NCI-H2081 treated with DMSO at 0.1 percent for 48 hours (cell line): ENCODE results near the gene TMEM191B.
"Not testable (repeated sequence)": the region's sequence is repeated elsewhere in the genome, so short reads cannot be mapped to it uniquely, and the experiment has no call there.

Source experiments
- DNase-seq: peaks from one replicate; lab custom pipeline; 2025; lab: John Stamatoyannopoulos, UW

The TMEM191B gene

DNA sequence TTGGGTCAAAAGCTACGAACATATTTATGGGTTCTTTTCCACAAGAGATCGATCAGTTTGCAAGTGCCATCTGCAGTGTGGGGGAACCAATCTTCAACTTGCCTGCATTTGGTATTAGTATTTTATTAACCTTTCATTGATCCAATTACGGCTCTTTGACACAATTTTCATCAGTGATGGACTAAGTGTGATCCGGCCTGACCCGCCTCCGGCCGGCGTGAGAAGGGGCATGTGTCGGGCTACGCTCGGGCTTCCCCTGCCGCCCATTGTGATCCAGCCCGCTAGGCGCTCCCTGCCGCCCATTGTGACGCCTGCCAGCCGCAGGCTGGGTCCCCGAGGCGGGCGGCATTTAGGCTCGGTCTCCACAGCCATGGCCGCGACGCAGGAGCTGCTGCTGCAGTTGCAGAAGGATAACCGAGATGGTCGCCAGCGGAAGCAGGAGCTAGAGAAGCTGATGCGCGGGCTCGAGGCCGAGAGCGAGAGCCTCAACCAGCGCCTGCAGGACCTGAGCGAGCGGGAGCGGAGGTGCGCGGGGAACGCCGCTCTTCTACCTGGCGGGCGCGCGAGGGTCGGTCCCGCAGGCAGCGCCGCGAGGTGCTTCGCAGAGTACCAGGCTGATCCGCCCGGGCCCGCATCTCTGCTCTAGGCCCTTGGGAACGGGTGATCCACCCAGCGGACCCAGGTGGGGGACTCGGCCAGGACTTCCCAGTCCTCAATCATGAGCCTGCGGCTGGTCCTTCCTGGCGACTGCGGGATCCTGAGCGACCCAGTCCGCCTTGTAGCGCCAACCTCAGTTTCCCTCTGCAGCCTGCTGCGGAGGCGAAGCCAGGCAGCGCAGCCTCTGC is at the start of gene TMEM191B:
Gene TMEM191B (plus strand): TSS at position 51 of the 845 bp plus-strand sequence. CDS start 179 bp downstream, at position 230.
- DNase-seq = not testable (repeated sequence)

DNA sequence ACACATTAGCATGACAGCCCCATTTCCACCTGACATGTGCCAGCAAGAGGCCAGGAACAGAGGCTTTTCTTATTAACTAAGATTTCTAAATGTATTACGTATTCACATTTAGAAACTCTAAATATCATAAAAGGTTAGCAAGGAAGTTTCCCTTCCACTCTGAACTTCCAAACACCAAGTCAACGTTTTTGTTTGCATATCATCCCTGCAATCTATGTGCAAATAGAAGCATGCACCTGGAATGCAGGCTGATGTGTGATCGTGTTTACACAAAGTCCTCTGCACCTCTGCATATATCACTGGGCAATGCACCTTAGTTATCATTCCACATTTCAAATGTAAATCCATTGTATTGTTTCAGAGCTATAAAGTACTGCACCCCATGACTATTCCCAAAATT is 31.4 kb upstream of the TMEM191B start:
- DNase-seq = not testable (repeated sequence)

DNA sequence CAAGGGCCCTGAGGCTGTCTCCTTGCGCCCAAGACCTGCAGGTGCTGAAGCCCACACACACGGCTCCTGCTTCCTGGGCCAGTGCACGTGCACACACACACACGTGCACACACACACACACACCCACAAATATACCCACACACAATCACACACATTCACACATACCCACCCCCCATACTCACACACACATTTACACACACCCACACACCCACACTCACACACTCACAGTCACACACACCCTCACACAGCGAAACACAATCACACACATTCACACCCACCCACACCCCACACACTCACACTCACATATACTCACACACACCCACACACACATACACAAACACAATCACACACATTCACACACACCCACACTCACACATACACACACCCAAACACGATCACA is 16.3 kb upstream of the TMEM191B start:
- not testable (repeated sequence) for DNase-seq

DNA sequence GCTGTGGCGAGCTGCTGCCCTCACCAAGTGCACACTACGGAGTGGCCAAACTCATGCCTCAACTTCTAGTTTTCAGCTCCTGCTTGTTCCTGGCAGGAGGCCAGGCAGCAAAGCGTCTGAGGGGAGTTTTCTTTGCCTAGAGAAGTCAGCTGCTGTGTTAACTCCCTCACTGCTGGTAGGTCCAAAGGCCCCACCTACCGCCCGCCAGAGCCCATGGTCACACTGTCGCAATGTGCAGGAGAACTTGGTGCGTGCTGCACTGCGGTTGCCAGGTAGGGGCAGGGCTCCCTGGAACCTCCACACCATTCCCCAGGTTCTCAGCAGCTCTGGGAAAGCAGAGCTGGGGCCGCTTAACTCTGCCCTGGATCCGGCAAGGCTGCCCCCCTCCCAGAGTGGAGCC is 15.2 kb upstream of the TMEM191B start:
- DNase-seq = not testable (repeated sequence)

DNA sequence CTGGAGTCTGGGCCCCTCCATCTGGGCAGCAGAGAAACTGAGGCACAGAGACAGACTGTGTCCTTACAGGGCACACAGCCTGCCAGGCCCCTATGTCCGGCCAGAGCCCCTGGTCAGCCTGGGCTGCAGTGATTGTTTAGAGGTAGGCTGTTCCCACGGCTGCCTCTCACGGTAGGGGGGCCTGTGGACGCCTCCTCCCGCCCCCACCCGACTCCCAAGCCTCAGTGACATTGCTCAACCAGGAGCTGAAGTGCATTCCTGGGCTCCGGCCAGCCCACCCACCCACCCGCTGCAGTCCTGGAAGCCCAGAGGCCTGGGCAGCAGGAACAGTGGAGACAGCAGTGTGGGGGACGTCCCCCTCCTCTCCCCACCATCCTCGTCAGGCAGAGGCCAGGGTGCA is 14.1 kb upstream of the TMEM191B start:
- not testable (repeated sequence) for DNase-seq

DNA sequence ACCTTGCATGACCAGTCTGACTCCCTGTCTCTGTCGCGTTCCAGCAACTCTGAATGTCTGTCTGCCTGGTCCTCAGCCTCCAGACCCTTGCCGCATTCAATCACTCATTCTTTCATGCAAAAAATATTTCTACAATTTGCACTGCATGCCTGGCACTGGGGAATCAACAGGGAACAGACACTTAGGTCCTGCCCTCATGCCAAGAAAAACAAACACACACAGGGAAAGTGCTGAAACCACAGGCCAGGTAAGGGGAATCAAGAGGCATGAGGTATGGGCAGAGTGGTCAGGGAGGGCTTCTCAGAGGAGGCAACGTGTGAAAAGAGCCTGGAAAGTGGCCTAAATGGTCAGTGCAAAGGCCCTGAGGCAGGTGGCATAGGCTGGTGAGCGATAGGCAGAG is 9.5 kb upstream of the TMEM191B start, which contains the start of gene GGTLC3:
Gene GGTLC3 (minus strand): TSS at position 101 of the 400 bp plus-strand sequence. CDS start 264 bp downstream, outside the sequence.
- not testable (repeated sequence) for DNase-seq

DNA sequence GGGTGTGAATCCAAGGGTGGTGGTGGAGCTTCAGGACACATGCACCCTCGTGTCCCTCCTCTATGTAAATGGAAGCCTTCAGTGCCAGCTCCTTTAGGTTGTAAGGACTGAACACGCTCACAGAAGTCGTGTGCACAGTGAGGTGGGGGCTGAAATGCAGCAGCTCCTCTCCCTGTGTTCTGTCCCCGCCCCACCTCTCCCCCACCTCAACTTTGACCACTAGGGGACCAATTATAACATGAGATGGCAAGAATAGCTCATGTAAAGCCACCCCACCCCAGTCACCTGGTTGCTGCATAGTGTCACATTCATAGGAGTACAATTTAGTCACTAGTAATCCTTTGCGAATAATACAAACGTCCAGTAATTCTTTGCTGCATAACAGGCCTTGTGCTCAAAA is 4.8 kb upstream of the TMEM191B start:
- not testable (repeated sequence) for DNase-seq

DNA sequence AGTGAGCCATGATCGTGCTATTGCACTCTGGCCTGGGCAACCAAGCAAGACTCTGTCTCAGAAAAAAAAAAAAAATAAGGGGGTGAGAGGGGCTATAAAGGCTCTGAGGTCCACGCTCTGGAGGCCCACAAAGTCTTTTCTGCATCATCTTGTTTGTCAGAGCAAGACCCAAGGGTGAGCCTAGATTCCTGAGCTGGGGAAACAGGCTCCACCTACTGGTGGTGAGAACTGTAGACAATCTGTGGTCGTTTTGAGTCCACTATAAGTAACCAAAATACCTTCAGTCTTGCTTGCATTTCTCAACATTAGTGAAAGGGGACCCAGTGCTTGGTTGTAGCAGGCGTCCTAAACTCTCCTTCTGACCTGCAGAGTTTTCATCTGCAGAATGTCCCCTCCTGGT is 4.3 kb upstream of the TMEM191B start:
- DNase-seq = not testable (repeated sequence)

DNA sequence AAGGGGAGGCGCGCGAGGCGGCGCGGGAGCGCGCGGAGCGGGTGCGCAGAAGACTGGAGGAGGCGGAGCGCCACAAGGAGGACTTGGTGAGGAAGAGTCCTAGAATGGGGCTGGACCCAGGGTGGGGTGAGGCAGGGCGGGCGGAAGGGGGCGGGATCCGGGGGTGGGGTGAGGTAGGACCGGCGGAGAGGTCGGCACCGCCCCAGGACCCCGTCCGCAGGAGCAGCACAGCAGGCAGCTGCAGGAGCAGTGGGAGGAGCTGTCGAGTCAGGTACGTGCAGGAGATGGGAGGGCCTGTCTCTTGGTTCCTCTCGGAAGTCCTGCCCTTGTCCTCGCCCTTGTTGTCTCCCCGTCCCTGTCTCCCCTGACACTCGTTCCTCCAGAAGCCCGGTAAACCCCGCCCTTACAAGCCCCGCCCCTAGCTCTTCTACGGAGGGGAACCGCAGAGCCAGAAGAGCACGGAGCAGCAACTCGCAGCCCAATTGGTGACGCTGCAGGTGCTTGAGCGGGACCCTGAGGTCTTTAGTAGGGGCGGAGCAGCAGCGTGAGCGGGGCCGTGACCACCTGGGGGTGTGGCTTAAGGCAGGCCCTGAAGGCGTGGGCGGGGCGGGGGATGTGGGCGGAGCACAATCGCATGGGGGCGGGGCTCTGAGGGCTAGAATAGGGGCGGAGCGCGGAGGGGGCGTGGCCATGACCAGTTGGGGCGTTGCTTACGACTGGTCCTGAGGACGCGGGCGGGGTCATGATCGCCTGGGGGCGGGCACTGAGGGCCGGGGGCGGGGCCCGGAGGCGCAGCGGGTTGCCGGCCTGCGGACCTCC is 1.2 kb downstream of the TMEM191B start:
- not testable (repeated sequence) for DNase-seq

DNA sequence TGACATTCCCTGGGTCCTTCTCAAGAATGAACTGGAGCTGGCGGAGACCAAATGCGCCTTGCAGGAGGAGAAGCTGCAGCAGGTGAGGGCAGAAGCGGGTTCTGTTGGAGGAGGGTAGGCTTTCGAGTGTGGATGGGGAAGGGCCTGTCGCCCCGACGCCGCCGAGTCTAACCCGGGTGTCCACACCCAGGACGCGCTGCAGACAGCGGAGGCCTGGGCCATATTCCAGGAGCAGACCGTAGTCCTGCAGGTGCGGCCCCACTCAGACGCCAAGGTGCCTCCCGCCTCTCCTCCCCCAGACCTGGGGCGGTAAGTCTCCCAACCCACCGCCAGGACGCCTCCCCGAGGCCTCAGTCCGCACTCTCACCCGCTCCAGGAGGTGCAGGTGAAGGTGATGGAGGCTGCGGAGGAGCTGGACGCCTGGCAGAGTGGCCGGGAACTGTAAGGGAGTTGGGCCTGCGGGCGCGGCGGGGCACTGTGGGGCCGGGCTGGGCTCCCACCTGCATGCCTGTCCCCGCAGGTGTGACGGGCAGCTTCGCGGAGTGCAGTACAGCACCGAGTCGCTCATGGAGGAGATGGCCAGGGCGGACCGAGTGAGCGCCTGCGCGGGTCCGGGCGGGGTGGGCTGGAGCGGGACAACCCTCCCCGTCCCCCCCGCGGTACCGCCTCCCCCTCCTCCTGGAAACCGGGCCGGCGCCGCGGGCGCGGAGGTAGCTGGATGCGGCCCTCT is 2.0 kb downstream of the TMEM191B start:
- DNase-seq = not testable (repeated sequence)

DNA sequence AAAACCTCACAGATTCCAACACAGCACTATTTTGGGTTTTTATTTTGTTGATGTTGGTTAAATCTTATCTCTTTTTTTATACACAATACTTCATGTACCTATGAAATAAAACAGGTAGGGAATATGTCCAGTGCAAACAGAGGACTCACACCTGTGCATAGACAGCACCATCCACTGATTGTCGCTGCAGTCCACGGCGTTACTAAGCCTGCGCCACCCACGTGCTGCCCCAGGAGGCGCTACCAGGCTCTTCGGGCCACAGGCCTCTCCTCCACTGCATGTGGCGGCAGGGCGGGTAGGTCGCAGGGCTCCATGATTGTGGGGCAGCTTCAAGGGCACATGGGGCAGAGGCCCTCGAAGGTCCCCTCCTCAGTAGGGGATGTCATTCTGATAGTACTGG is 6.0 kb downstream of the TMEM191B start:
- not testable (repeated sequence) for DNase-seq

DNA sequence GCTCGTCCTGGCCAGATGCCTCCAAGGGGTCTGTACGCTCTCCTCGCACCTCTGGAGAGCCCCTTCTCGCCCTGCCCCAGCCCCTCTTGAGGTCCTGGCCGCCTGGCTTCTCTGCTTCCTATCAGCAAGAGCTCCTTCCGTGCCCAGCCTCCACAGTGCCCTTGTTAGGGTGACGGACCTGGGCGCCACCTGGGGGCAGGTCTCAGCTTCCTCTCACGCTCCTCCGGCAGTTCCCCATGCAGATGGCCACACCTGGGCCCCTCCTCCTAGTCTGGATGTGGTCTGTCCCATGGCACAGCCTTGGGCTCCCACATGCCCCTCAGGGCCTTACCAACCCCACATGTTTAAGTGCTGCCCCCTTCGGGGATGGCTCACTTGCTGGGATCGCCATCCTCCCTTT is 6.7 kb downstream of the TMEM191B start:
- not testable (repeated sequence) for DNase-seq

DNA sequence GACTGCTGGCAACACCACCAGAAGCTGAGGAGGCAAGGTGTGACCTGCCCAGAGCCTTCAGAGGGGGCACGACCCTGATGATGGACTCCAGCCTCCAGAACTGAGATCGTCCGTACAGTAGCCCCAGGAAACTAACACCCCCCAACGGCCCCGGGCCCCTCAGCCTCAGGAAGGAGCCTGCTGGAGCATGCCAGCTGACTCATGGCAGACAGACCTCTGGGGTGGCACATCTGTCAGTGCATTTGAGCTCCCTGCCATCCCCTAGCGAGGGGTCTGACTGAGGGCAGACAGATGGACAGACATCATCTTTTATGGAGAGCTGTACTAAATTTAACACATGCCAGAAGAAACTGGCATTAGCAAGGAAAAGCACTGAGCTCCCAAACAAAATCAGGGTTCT is 12.4 kb downstream of the TMEM191B start:
- not testable (repeated sequence) for DNase-seq

DNA sequence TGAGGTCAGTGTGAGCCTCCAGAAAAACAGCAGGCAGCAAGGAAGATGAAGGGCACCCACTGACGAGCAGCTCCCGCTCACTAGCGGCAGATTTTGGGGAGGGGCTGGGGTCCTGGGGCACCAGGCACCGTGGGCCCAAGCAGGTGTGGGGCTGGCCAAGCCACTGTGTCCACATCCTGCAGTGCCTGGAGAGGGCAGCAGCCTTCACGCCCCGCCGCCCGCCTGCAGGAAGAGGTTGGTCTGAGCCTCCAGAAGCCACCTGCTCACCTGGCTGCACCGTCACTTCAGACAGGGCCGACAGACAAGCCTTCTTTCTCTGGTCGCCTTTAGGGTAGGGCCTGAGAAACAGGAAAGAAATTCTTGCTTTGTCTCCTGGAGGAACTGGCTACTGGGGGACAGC is 15.8 kb downstream of the TMEM191B start:
- DNase-seq = not testable (repeated sequence)

DNA sequence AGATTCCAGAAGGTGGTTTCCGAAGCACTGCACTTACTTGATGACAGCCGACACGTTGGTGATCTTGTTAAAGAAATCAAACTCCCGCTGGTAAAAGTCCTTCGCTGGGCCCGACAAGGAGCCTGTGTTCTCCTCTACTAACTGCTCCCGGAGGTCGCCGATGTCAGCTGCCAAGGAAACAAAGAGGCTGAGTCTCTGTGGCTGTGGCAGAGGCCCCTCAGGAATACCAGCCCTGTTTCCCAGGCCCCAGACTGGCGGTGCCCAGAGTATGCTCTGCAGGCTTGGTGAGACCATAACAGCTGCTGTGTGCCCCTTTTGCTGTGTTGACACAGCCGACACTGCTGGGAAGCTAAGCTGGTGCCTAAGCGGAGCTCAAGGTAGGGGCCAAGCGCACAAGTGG is 17.0 kb downstream of the TMEM191B start:
- DNase-seq = not testable (repeated sequence)

DNA sequence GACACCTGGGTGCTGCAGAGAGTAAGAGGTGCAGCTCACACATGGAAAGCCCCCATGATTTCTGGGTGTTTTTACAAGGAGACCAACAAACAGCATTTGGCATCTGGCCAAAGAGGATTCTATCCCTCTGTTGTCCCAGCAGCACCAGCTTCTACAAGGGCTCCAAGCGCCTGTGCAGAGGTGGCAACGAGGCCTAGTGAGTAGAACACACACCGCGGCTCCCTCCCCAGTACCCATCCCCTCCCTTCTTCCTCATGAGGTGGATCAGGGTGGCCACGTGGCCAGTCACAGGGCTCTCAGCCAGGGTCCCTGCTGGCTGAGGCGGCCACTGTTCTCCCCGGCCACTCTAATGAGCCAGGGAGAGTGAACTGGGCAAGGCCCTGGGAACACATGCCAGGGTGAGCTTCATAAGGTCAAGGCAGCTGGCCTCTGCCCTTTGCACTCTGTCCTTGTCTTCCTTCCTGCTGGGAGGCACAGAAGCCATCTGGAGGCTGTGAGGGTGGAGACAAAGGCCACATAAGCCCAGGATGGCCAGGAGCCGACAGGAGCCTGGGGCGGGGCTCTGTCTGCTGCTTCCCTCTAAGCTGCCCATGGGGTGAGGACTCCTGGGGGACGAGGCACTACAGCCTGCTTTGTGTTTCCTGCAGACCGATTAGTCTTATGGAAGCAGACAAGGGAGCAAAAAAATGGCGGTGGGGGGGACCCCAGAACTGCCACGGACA is 22.0 kb downstream of the TMEM191B start:
- not testable (repeated sequence) for DNase-seq

DNA sequence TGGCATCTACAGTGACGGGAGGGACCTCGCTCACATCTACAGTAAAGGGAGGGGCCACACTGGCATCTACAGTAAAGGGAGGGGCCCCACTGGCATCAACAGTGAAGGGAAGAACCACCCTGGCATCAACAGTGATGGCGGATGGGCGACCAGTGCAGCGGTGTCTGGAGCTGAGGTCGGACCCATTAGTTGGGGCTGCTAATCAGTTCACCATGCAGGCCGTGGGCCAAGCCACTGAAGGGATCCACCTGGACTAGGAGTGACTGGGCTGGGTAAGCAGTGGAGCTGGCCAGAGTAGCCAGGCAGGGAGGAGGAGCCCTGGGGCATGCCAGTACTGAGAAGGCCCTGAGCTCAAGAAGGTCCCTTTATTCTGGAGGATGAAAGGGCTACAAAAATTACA is 23.4 kb downstream of the TMEM191B start:
- not testable (repeated sequence) for DNase-seq

DNA sequence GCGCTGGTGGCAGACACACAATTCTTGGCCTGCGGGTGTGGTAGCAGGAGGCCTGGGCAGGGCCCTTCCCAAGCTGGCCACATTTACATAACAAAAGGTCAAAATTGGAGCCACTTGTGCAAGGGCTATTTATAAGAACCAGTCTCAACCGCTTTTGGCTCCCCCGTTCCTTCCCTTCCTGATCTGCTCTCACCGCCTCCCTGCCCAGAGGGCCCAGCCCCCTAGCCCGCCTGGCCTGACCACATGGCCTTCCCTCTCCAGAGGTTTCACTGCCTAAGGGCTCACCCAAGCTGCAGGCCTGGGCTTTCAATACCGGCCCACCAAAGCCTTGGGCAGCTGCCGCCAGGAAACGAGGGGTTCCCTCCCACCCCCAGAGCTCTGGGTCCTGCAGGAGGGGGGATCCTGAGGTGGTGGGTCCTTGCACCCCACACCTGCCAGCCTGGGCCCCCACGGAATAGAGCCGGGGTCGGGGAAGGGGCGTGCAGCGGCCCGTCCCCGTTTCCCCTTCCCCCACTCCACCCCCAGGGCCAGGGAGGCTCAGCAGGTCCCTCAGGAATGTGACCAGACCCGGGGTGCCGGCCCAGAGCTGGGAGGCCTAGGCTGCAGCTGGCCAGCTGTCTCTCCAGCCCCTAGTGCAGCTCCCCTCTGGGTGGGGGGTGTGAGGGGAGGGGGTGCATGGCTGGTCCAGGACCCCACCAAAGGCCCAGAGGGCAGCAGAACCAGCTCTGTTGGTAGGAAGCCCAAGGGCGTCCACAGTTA is 25.4 kb downstream of the TMEM191B start:
- DNase-seq = not testable (repeated sequence)

DNA sequence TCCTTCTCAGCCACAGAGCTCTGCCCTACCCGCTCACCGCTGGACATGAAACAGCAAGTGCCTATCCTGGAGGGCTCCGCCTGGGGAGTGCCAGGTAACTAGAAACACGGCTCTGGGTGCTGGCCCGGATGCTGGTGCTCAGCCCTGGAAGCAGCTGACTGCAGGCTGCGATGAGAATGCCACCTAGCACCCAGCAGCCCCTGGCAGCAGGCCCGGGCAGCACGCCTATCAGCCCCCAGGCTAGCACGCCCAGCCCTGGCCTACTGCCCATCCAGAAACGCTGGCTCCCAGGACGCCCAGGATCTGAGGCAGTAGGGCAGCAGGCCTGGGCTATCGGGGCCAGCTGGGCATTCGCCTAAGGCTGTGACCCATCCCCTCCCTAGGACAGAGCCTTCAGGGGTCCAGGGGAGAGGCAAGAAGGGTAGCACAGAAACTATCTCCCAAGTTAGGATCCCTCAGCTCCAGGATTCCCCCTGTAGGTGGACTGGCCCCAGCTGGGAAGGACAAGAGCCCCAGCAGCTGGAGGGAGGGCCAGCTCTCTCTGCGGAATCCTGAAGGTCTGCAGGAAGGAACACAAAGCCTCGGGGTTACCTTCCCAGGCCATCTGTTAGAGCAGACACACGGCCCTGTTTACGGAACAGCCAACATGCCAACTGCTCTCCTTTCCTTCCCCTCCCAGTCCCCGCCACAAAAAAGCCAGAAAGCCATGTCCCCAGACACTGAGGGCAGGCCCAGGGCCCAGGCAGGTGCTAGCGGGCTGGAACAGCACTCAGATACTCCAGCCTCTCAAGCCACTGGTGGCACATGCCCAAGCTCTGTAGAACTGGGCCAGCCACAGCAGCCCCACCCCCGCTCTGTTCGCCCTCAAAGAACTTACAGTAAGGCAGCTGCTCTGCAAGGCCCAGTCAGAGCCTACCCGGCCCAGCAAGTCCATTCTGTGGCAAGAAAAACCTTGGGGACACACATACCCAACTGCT is 27.0 kb downstream of the TMEM191B start:
- not testable (repeated sequence) for DNase-seq
